Trophoblast cell (in vitro differentiated cells and primary cell): ENCODE data around the gene UNC13B.

Experiments
- DNase-seq, 2 donors: peaks; one replicate each; pipeline ENCODE4 v3.0.0-alpha.2; 2016
- H2AFZ ChIP-seq: 2 replicates; pipeline ENCODE4 v1.6.1; 2013; ENCODE audit warnings: low read length, moderate library complexity, mild to moderate bottlenecking; ENCODE audit not compliant: insufficient read depth, poor library complexity
- H2AK5ac ChIP-seq: 2 replicates; pipeline ENCODE4 v1.6.1; 2013; ENCODE audit warnings: mild to moderate bottlenecking, low read length
- H2BK120ac ChIP-seq: 2 replicates; pipeline ENCODE4 v1.6.1; 2013; ENCODE audit warnings: low read length, mild to moderate bottlenecking, moderate library complexity; ENCODE audit not compliant: insufficient read depth, poor library complexity
- H2BK12ac ChIP-seq: 2 replicates; pipeline ENCODE4 v1.6.1; 2013; ENCODE audit warnings: mild to moderate bottlenecking, low read length, moderate library complexity
- H2BK5ac ChIP-seq: 2 replicates; pipeline ENCODE4 v1.6.1; 2013; ENCODE audit warnings: low read length, low read depth, moderate library complexity, mild to moderate bottlenecking; ENCODE audit not compliant: poor library complexity
- H3K14ac ChIP-seq: 2 replicates; pipeline ENCODE4 v1.6.1; 2013; ENCODE audit warnings: mild to moderate bottlenecking, low read length
- H3K18ac ChIP-seq: 2 replicates; pipeline ENCODE4 v1.6.1; 2013; ENCODE audit warnings: mild to moderate bottlenecking, low read length
- H3K23ac ChIP-seq: 2 replicates; pipeline ENCODE4 v1.6.1; 2013; ENCODE audit warnings: low read length
- H3K27ac ChIP-seq: 2 replicates; pipeline ENCODE4 v1.5.1; 2013; ENCODE audit warnings: low read depth, mild to moderate bottlenecking, inconsistent platforms, low read length, moderate library complexity
- H3K27me3 ChIP-seq: 2 replicates; pipeline ENCODE4 v1.6.1; 2013; ENCODE audit warnings: inconsistent platforms, mild to moderate bottlenecking, low read length, moderate library complexity; ENCODE audit not compliant: insufficient read depth
- H3K36me3 ChIP-seq, 2 experiments: 1 replicate in 1 of 2; 2 replicates in 1 of 2; pipeline ENCODE4 v1.6.1; 2013; ENCODE audit warnings: low read length in 2 of 2, mild to moderate bottlenecking in 2 of 2, moderate library complexity in 1 of 2; ENCODE audit not compliant: insufficient read depth in 2 of 2, control insufficient read depth in 1 of 2
- H3K4ac ChIP-seq: 2 replicates; pipeline ENCODE4 v1.6.1; 2013; ENCODE audit warnings: low read depth, mild to moderate bottlenecking, low read length, moderate library complexity
- H3K4me1 ChIP-seq, 2 experiments: 1 replicate in 1 of 2; 2 replicates in 1 of 2; pipeline ENCODE4 v1.6.1; 2013; ENCODE audit warnings: low read length in 2 of 2, mild to moderate bottlenecking in 2 of 2, moderate library complexity in 1 of 2; ENCODE audit not compliant: insufficient read depth in 2 of 2, control insufficient read depth in 1 of 2
- H3K4me2 ChIP-seq: 2 replicates; pipeline ENCODE4 v1.6.1; 2013; ENCODE audit warnings: inconsistent platforms, mild to moderate bottlenecking, low read length, moderate library complexity
- H3K4me3 ChIP-seq: 2 replicates; pipeline ENCODE4 v1.5.1; 2013; ENCODE audit warnings: mild to moderate bottlenecking, low read depth, low read length, inconsistent platforms
- H3K79me1 ChIP-seq: one replicate; pipeline ENCODE4 v1.6.1; 2013; ENCODE audit warnings: low read length
- H3K79me2 ChIP-seq: 2 replicates; pipeline ENCODE4 v1.6.1; 2013; ENCODE audit warnings: low read length, mild to moderate bottlenecking; ENCODE audit not compliant: control insufficient read depth, insufficient read depth, poor library complexity
- H3K9ac ChIP-seq: 2 replicates; pipeline ENCODE4 v1.6.1; 2013; ENCODE audit warnings: mild to moderate bottlenecking, low read length
- H3K9me3 ChIP-seq: 2 replicates; pipeline ENCODE4 v1.6.1; 2013; ENCODE audit warnings: low read depth, mild to moderate bottlenecking, control low read depth, inconsistent platforms, low read length; ENCODE audit not compliant: insufficient read depth
- H4K12ac ChIP-seq: 2 replicates; pipeline ENCODE4 v1.6.1; 2013; ENCODE audit warnings: low read depth, mild to moderate bottlenecking, low read length, moderate library complexity
- H4K8ac ChIP-seq: 2 replicates; pipeline ENCODE4 v1.6.1; 2013; ENCODE audit warnings: low read depth, mild to moderate bottlenecking, low read length, moderate library complexity
- H4K91ac ChIP-seq: one replicate; pipeline ENCODE4 v1.6.1; 2013; ENCODE audit warnings: low read depth, mild to moderate bottlenecking, low read length, moderate library complexity
- WGBS: extraction: QIAGEN DNeasy Blood & Tissue Kit; methylation state at CpG from one replicate; pipeline ENCODE4 v1.1.7; 2013; ENCODE audit warnings: missing lambda C conversion rate; ENCODE audit not compliant: insufficient read length, insufficient coverage; ENCODE audit errors: extremely low coverage; 5-methylcytosine and 5-hydroxymethylcytosine counted together

The UNC13B gene

GRCh38 chr9:35397923-35398322, 236.1 kb downstream of the UNC13B start:
- WGBS, result no CpG with 5 or more reads among the region's 1 CpG
- no peak overlapping the region for H4K91ac ChIP-seq

GRCh38 chr9:35398651-35399335, 237.0 kb downstream of the UNC13B start:
- H3K9ac ChIP-seq, result no peak overlapping the region
- no peak for DNase-seq
- no peak overlapping the region for H3K23ac ChIP-seq
- H3K18ac ChIP-seq, result no peak overlapping the region
- no peak overlapping the region for H3K27ac ChIP-seq
- H4K91ac ChIP-seq, result no peak overlapping the region
- no peak overlapping the region for H4K12ac ChIP-seq
- WGBS, result no CpG with 5 or more reads among the region's 16 CpGs
- no peak overlapping the region for H3K4me2 ChIP-seq
- no peak overlapping the region for H2BK5ac ChIP-seq
- H2AFZ ChIP-seq, result no peak overlapping the region
- no peak overlapping the region for H2BK120ac ChIP-seq
- H3K27me3 ChIP-seq, result no peaks in the 10 kb centered on the region
- H3K36me3 ChIP-seq, result peaks cover 5 to 9% of the 10 kb centered on the region in 2 experiments
- H2BK12ac ChIP-seq, result no peak overlapping the region
- H3K14ac ChIP-seq, result no peak overlapping the region
- no peaks in the 10 kb centered on the region for H3K79me1 ChIP-seq
- H4K8ac ChIP-seq, result no peak overlapping the region
- H3K4ac ChIP-seq, result no peak overlapping the region
- H3K79me2 ChIP-seq, result no peaks in the 10 kb centered on the region
- no peaks in the 10 kb centered on the region for H3K9me3 ChIP-seq
- H3K4me3 ChIP-seq, result no peak overlapping the region
- H2AK5ac ChIP-seq, result no peak overlapping the region
- H3K4me1 ChIP-seq, result no peaks in the 10 kb centered on the region

More at GRCh38 chr9:35397923-35398322, 236.1 kb downstream of the UNC13B start:
- Histone ChIP-seq H4K8ac (no peak overlapping the region), H3K18ac (no peak overlapping the region), H3K14ac (no peak overlapping the region), H2AFZ (no peak overlapping the region), H4K12ac (no peak overlapping the region), H3K9ac (no peak overlapping the region), H2BK120ac (no peak overlapping the region), H2BK12ac (no peak overlapping the region), H2BK5ac (no peak overlapping the region), H3K4me2 (no peak overlapping the region), H3K36me3 (peaks cover 5 to 7% of the 10 kb centered on the region in 2 experiments), H3K4me3 (no peak overlapping the region), H3K79me2 (no peaks in the 10 kb centered on the region), H2AK5ac (no peak overlapping the region), H3K79me1 (no peaks in the 10 kb centered on the region), H3K27me3 (no peaks in the 10 kb centered on the region), H3K27ac (no peak overlapping the region), H3K9me3 (no peaks in the 10 kb centered on the region), H3K4ac (no peak overlapping the region), H3K4me1 (no peaks in the 10 kb centered on the region), H3K23ac (no peak overlapping the region)
- DNase-seq, result no peak

- Histone ChIP-seq H3K4me3 (no peak overlapping the region), H3K4ac (no peak overlapping the region), H3K36me3 (peaks cover 0 to 5% of the 10 kb centered on the region in 2 experiments), H4K8ac (no peak overlapping the region), H3K79me2 (no peaks in the 10 kb centered on the region), H2BK5ac (no peak overlapping the region), H2BK120ac (no peak overlapping the region), H2AK5ac (no peak overlapping the region), H2BK12ac (no peak overlapping the region), H3K14ac (no peak overlapping the region), H3K4me1 (no peaks in the 10 kb centered on the region), H3K79me1 (no peaks in the 10 kb centered on the region), H3K9ac (no peak overlapping the region), H3K4me2 (no peak overlapping the region), H3K27me3 (no peaks in the 10 kb centered on the region), H4K91ac (no peak overlapping the region), H3K23ac (no peak overlapping the region), H2AFZ (no peak overlapping the region), H3K9me3 (no peaks in the 10 kb centered on the region), H3K27ac (no peak overlapping the region), H4K12ac (no peak overlapping the region), H3K18ac (no peak overlapping the region)
- DNase-seq, result no peak
- WGBS, result no CpG with 5 or more reads among the region's 3 CpGs
These were observed 243.1 kb downstream of the UNC13B start for GRCh38 chr9:35404865-35405264.

GRCh38 chr9:35406183-35406959, 244.6 kb downstream of the UNC13B start:
- H2AK5ac ChIP-seq, result no peak overlapping the region
- H3K4me2 ChIP-seq, result peak overlapping the region; percentile 3
- no peak overlapping the region for H3K27ac ChIP-seq
- H3K9me3 ChIP-seq, result no peaks in the 10 kb centered on the region
- H4K12ac ChIP-seq, result no peak overlapping the region
- peak; percentile 80 to 83 for DNase-seq
- H3K27me3 ChIP-seq, result no peaks in the 10 kb centered on the region
- H3K4ac ChIP-seq, result no peak overlapping the region
- no peaks in the 10 kb centered on the region for H3K79me1 ChIP-seq
- no peaks in the 10 kb centered on the region for H3K79me2 ChIP-seq
- H2AFZ ChIP-seq, result no peak overlapping the region
- H3K18ac ChIP-seq, result no peak overlapping the region
- no peak overlapping the region for H3K4me3 ChIP-seq
- H4K8ac ChIP-seq, result peak overlapping the region; percentile 20
- H3K14ac ChIP-seq, result no peak overlapping the region
- no peak overlapping the region for H2BK5ac ChIP-seq
- no peak overlapping the region for H3K23ac ChIP-seq
- no CpG with 5 or more reads among the region's 28 CpGs for WGBS
- H2BK120ac ChIP-seq, result no peak overlapping the region
- no peak overlapping the region for H4K91ac ChIP-seq
- no peaks in the 10 kb centered on the region for H3K4me1 ChIP-seq
- no peak overlapping the region for H3K9ac ChIP-seq
- no peak overlapping the region for H2BK12ac ChIP-seq
- peaks cover 0 to 5% of the 10 kb centered on the region in 2 experiments for H3K36me3 ChIP-seq
